ENCODE measurements around the gene WDR59.
"Not testable (repeated sequence)": the region's sequence is repeated elsewhere in the genome, so short reads cannot be mapped to it uniquely, and the experiment has no call there.

WDR59 gene

GRCh38 chr16:75012380-75013081 is 27.6 kb upstream of the WDR59 start:
- no peak for DNase-seq (ENCODE audit: low spot score)

GRCh38 chr16:75011634-75012307 is 26.8 kb upstream of the WDR59 start:
- DNase-seq (ENCODE audit: low spot score) = peak; percentile 80

GRCh38 chr16:75010427-75010826 is 25.5 kb upstream of the WDR59 start:
- no peak for DNase-seq (ENCODE audit: low spot score)

- DNase-seq (ENCODE audit: low spot score) = no peak
Observed at GRCh38 chr16:75007443-75007842, 22.5 kb upstream of the WDR59 start.

GRCh38 chr16:75005697-75006096 is 20.8 kb upstream of the WDR59 start:
- no peak for DNase-seq (ENCODE audit: low spot score)

GRCh38 chr16:75004460-75004859 is 19.5 kb upstream of the WDR59 start:
- DNase-seq (ENCODE audit: low spot score) = no peak

- DNase-seq (ENCODE audit: low spot score) = no peak
Observed at GRCh38 chr16:75003931-75004330, 19.0 kb upstream of the WDR59 start.

- DNase-seq (ENCODE audit: low spot score) = no peak
Observed at GRCh38 chr16:75002474-75002873, 17.6 kb upstream of the WDR59 start.

- peak; percentile 17 for DNase-seq (ENCODE audit: low spot score)
Observed at GRCh38 chr16:75000481-75001081, 15.7 kb upstream of the WDR59 start.

GRCh38 chr16:74999609-75000480 is 14.9 kb upstream of the WDR59 start:
- DNase-seq (ENCODE audit: low spot score) = peak; percentile 54

GRCh38 chr16:74999219-74999608 is 14.3 kb upstream of the WDR59 start:
- DNase-seq (ENCODE audit: low spot score) = peak; percentile 70

GRCh38 chr16:74998481-74999218 is 13.7 kb upstream of the WDR59 start, which contains the start of gene ZNRF1:
Gene ZNRF1, plus strand, starts transcription at chr16:74999024. Its CDS starts 648 bp downstream, at chr16:74999672.
- DNase-seq (ENCODE audit: low spot score) = peak; percentile 98

GRCh38 chr16:74997042-74997491 is 12.1 kb upstream of the WDR59 start:
- DNase-seq (ENCODE audit: low spot score) = no peak

- no peak for DNase-seq (ENCODE audit: low spot score)
Observed at GRCh38 chr16:74995986-74996385, 11.1 kb upstream of the WDR59 start.

GRCh38 chr16:74991593-74992403 is 6.9 kb upstream of the WDR59 start:
- no peak for DNase-seq (ENCODE audit: low spot score)

- DNase-seq (ENCODE audit: low spot score) = no peak
Observed at GRCh38 chr16:74991268-74991592, 6.3 kb upstream of the WDR59 start.

- DNase-seq (ENCODE audit: low spot score) = no peak
Observed at GRCh38 chr16:74990832-74991231, 5.9 kb upstream of the WDR59 start.

GRCh38 chr16:74989864-74990263 is 4.9 kb upstream of the WDR59 start:
- DNase-seq (ENCODE audit: low spot score) = not testable (repeated sequence)

GRCh38 chr16:74987027-74987681 is 2.2 kb upstream of the WDR59 start:
- DNase-seq (ENCODE audit: low spot score) = no peak

GRCh38 chr16:74984194-74984528 is 762 bp downstream of the WDR59 start:
- no peak for DNase-seq (ENCODE audit: low spot score)

All from AG20443 (cell line).